IPS-NIHi11 (cell line): Measurements from ENCODE around the gene SLC37A2.
A peak's percentile ranks its signal among the peaks of the same experiment; 100 is the strongest.
"Not testable (repeated sequence)": the region's sequence is repeated elsewhere in the genome, so short reads cannot be mapped to it uniquely, and the experiment has no call there.

Experiments
- DNase-seq: peaks from one replicate; pipeline ENCODE4 v3.0.0; 2012; ENCODE audit warnings: mixed read lengths, low spot score

Gene SLC37A2

GRCh38 chr11:125084057-125084416 is 20.9 kb downstream of the SLC37A2 start:
- DNase-seq, result no peak

GRCh38 chr11:125084761-125085231 is 21.7 kb downstream of the SLC37A2 start:
- no peak for DNase-seq

GRCh38 chr11:125085301-125086081 is 22.4 kb downstream of the SLC37A2 start:
- peak; percentile 63 for DNase-seq

GRCh38 chr11:125086633-125087296 is 23.7 kb downstream of the SLC37A2 start:
- DNase-seq, result no peak

- DNase-seq, result no peak
Observed at GRCh38 chr11:125088123-125088522, 25.0 kb downstream of the SLC37A2 start.

- no peak for DNase-seq
Observed at GRCh38 chr11:125088576-125089455, 25.7 kb downstream of the SLC37A2 start.

- not testable (repeated sequence) for DNase-seq
Observed at GRCh38 chr11:125089481-125089880, 26.4 kb downstream of the SLC37A2 start.

GRCh38 chr11:125090151-125090550 is 27.0 kb downstream of the SLC37A2 start:
- not testable (repeated sequence) for DNase-seq

- DNase-seq, result no peak
Observed at GRCh38 chr11:125090816-125091215, 27.7 kb downstream of the SLC37A2 start.

GRCh38 chr11:125091247-125091876 is 28.3 kb downstream of the SLC37A2 start:
- peak; percentile 78 for DNase-seq

- DNase-seq, result peak; percentile 6
Observed at GRCh38 chr11:125091877-125092664, 29.0 kb downstream of the SLC37A2 start.

- peak; percentile 5 for DNase-seq
Observed at GRCh38 chr11:125092669-125093068, 29.6 kb downstream of the SLC37A2 start.

- peak; percentile 1 for DNase-seq
Observed at GRCh38 chr11:125093502-125093901, 30.4 kb downstream of the SLC37A2 start.

GRCh38 chr11:125094731-125095130 is 31.6 kb downstream of the SLC37A2 start:
- DNase-seq, result peak; percentile 1

- no peak for DNase-seq
Observed at GRCh38 chr11:125100136-125100535, 37.0 kb downstream of the SLC37A2 start.

GRCh38 chr11:125101596-125101995 is 38.5 kb downstream of the SLC37A2 start:
- no peak for DNase-seq

- no peak for DNase-seq
Observed at GRCh38 chr11:125102025-125102424, 38.9 kb downstream of the SLC37A2 start.

GRCh38 chr11:125102510-125102909 is 39.4 kb downstream of the SLC37A2 start:
- no peak for DNase-seq

- DNase-seq, result no peak
Observed at GRCh38 chr11:125105926-125106325, 42.8 kb downstream of the SLC37A2 start.

- no peak for DNase-seq
Observed at GRCh38 chr11:125108469-125108868, 45.4 kb downstream of the SLC37A2 start.

- no peak for DNase-seq
Observed at GRCh38 chr11:125110506-125110905, 47.4 kb downstream of the SLC37A2 start.
